LNCaP clone FGC (cell line): ENCODE measurements around the gene SPPL3.

Experiments used
- DNase-seq: peaks from one replicate; pipeline ENCODE4 v3.0.0-alpha.2; 2011; ENCODE audit warnings: low read depth
- H3K4me3 ChIP-seq: 2 replicates; pipeline ENCODE4 v1.5.1; 2011; ENCODE audit warnings: mild to moderate bottlenecking, low read depth, low read length, control low read depth
- CTCF ChIP-seq: IDR thresholded peaks from 2 replicates; pipeline ENCODE4 v1.5.1; 2012; ENCODE audit warnings: mild to moderate bottlenecking; ENCODE audit not compliant: control insufficient read depth, insufficient read depth; ENCODE audit errors: extremely low read depth

Gene SPPL3

GRCh38 chr12:120712610-120713009 is 191.5 kb downstream of the SPPL3 start:
- no peak for DNase-seq
- H3K4me3 ChIP-seq = no peak overlapping the region
- TF ChIP-seq CTCF = no peak
